Neural cell (in vitro differentiated cells): ENCODE measurements around the gene GRB2.

Experiments used
- EZH2 ChIP-seq: fragments of 200-600, 300-800 bp; shearing (Covaris generic), sonication (generic); IDR thresholded peaks from 2 replicates; pipeline ENCODE4 v1.6.1; 2014; ENCODE audit warnings: antibody characterized with exemption, low read length, borderline replicate concordance, mild to moderate bottlenecking; ENCODE audit not compliant: insufficient read depth, poor library complexity, severe bottlenecking
- TAF1 ChIP-seq: IDR thresholded peaks from 2 replicates; pipeline ENCODE4 v1.6.1; 2012; ENCODE audit warnings: low read depth
- TF ChIP-seq, protein P1 (sequence below): fragments of 450-650 bp; IDR thresholded peaks from 2 replicates; pipeline ENCODE4 v1.5.1; 2014; ENCODE audit warnings: antibody characterized with exemption, mild to moderate bottlenecking, moderate library complexity; ENCODE audit not compliant: poor library complexity, severe bottlenecking
- TF ChIP-seq, protein P2 (sequence below): IDR thresholded peaks from 2 replicates; pipeline ENCODE4 v1.6.1; 2012; ENCODE audit warnings: borderline replicate concordance

DNA sequence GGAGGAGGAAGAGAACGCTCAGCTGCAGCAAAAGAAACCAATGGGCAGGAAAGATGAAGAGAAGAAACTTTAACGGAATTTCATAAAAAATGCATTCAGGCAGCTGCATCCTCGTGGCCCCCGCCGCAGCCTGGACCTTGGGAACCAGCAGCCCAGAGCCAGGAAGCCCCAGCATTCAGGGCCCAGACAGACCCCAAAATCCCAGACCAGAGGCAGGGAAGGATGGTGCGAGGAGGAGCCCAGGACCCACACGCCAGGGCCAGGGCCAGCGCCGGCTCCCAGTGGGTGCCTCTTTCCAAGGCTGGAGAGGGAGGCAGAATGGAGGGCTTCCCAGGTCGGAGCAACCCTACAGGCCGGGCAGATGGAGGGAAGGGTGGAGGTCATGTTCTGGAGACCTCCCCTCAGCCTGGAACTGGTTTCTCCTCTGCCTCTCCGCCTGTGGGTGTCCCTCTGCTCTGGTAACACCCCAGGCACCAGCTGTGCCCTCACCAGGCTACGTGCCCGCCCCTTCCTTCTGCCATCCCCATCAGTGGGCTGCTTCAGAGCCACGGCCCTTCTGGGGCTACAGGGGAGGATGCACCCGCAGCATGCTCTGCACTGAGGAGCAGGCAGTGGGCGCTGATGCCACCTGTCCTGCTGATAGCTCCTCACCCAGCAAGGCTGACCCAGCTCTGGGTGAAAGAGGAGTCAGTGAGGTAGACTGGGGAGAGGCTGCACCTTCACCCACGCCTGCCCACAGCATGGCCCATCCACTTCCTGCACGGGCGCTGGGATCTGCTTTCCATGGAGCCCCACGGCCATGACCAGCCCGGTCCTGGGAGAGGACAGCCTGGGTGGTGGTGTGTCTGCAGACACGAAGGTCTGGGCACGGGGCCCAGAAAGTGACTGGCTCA lies 133.3 kb downstream of the GRB2 start:
- TF ChIP-seq, protein P1, sequence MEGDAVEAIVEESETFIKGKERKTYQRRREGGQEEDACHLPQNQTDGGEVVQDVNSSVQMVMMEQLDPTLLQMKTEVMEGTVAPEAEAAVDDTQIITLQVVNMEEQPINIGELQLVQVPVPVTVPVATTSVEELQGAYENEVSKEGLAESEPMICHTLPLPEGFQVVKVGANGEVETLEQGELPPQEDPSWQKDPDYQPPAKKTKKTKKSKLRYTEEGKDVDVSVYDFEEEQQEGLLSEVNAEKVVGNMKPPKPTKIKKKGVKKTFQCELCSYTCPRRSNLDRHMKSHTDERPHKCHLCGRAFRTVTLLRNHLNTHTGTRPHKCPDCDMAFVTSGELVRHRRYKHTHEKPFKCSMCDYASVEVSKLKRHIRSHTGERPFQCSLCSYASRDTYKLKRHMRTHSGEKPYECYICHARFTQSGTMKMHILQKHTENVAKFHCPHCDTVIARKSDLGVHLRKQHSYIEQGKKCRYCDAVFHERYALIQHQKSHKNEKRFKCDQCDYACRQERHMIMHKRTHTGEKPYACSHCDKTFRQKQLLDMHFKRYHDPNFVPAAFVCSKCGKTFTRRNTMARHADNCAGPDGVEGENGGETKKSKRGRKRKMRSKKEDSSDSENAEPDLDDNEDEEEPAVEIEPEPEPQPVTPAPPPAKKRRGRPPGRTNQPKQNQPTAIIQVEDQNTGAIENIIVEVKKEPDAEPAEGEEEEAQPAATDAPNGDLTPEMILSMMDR = no peak
- TF ChIP-seq EZH2 = no peak
- TF ChIP-seq TAF1 = no peak
- TF ChIP-seq, protein P2, sequence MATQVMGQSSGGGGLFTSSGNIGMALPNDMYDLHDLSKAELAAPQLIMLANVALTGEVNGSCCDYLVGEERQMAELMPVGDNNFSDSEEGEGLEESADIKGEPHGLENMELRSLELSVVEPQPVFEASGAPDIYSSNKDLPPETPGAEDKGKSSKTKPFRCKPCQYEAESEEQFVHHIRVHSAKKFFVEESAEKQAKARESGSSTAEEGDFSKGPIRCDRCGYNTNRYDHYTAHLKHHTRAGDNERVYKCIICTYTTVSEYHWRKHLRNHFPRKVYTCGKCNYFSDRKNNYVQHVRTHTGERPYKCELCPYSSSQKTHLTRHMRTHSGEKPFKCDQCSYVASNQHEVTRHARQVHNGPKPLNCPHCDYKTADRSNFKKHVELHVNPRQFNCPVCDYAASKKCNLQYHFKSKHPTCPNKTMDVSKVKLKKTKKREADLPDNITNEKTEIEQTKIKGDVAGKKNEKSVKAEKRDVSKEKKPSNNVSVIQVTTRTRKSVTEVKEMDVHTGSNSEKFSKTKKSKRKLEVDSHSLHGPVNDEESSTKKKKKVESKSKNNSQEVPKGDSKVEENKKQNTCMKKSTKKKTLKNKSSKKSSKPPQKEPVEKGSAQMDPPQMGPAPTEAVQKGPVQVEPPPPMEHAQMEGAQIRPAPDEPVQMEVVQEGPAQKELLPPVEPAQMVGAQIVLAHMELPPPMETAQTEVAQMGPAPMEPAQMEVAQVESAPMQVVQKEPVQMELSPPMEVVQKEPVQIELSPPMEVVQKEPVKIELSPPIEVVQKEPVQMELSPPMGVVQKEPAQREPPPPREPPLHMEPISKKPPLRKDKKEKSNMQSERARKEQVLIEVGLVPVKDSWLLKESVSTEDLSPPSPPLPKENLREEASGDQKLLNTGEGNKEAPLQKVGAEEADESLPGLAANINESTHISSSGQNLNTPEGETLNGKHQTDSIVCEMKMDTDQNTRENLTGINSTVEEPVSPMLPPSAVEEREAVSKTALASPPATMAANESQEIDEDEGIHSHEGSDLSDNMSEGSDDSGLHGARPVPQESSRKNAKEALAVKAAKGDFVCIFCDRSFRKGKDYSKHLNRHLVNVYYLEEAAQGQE = no peak
